PFSK-1 (cell line): ENCODE results near the gene MYBBP1A.

Experiments
- POLR2AphosphoS5 ChIP-seq: IDR thresholded peaks from 2 replicates; pipeline ENCODE4 v1.6.1; 2012; ENCODE audit warnings: low read depth, mild to moderate bottlenecking, control low read depth, low read length, moderate library complexity
- TAF1 ChIP-seq: IDR thresholded peaks from 2 replicates; pipeline ENCODE4 v1.6.1; 2012; ENCODE audit warnings: low read length, control low read depth, borderline replicate concordance; ENCODE audit not compliant: insufficient read depth

DNA sequence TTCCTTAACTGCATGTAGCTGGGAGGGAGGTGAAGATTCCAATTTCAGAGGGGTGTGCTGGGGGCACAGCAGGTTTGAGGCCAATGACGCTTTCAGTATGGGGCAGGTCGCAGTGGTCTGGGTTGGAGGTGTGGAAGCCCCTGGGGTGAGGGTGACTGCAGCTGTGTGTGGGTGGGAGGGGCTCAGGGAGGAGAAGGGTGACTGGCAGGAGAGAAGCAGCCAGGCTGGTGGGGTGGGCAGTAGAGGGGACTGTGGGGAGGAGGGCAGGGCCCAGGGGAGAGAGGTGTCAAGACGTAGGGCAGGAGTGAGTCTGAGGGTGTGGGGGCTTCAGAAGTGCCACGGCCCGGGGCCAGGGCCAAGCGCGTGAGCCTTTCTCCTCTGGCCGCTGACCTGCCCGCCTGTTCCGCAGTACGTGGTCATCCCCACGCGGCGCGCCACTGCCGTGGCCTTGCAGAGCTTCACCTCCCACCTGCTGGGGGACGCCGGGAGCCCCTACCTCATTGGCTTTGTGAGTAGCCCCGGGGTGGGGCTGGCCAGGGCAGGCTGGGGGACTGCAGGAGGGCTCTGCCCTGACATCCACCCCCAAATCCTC is 19.4 kb downstream of the MYBBP1A start:
- TF ChIP-seq TAF1 (no peak), POLR2AphosphoS5 (peak; percentile 2; the same call in 1 of the 2 replicates)
